HG03097 (cell line): ENCODE measurements around the gene DOCK9.
"Not testable (repeated sequence)": the region's sequence is repeated elsewhere in the genome, so short reads cannot be mapped to it uniquely, and the experiment has no call there.

Experiments
- ATAC-seq: cut with Tn5 transposase; IDR thresholded peaks from one replicate; pipeline ENCODE4 v1.9.1; 2021; ENCODE audit not compliant: unreplicated experiment, low FRiP score

DOCK9 gene

GRCh38 chr13:98781045-98781444 lies 196.8 kb downstream of the DOCK9 start:
- ATAC-seq = no peak

- no peak for ATAC-seq
Measured at GRCh38 chr13:98780451-98780850, 197.4 kb downstream of the DOCK9 start.

GRCh38 chr13:98779695-98780094 lies 198.2 kb downstream of the DOCK9 start:
- ATAC-seq = no peak

- no peak for ATAC-seq
Measured at GRCh38 chr13:98778749-98779148, 199.1 kb downstream of the DOCK9 start.

GRCh38 chr13:98776644-98777043 lies 201.2 kb downstream of the DOCK9 start:
- ATAC-seq = no peak

- no peak for ATAC-seq
Measured at GRCh38 chr13:98775844-98776598, 201.8 kb downstream of the DOCK9 start.

- no peak for ATAC-seq
Measured at GRCh38 chr13:98775386-98775785, 202.5 kb downstream of the DOCK9 start.

GRCh38 chr13:98774776-98775175 lies 203.1 kb downstream of the DOCK9 start:
- no peak for ATAC-seq

- no peak for ATAC-seq
Measured at GRCh38 chr13:98773921-98774320, 203.9 kb downstream of the DOCK9 start.

- ATAC-seq = no peak
Measured at GRCh38 chr13:98772794-98773452, 204.9 kb downstream of the DOCK9 start.

GRCh38 chr13:98771838-98772611 lies 205.8 kb downstream of the DOCK9 start:
- ATAC-seq = no peak

- ATAC-seq = no peak
Measured at GRCh38 chr13:98769736-98770135, 208.1 kb downstream of the DOCK9 start.

- no peak for ATAC-seq
Measured at GRCh38 chr13:98768522-98768921, 209.3 kb downstream of the DOCK9 start.

- ATAC-seq = no peak
Measured at GRCh38 chr13:98766697-98767096, 211.2 kb downstream of the DOCK9 start.

- ATAC-seq = no peak
Measured at GRCh38 chr13:98765996-98766519, 211.8 kb downstream of the DOCK9 start.

GRCh38 chr13:98761986-98762616 lies 215.8 kb downstream of the DOCK9 start:
- ATAC-seq = no peak

GRCh38 chr13:98761126-98761985 lies 216.5 kb downstream of the DOCK9 start:
- no peak for ATAC-seq

- no peak for ATAC-seq
Measured at GRCh38 chr13:98755729-98756128, 222.1 kb downstream of the DOCK9 start.

- ATAC-seq = no peak
Measured at GRCh38 chr13:98755116-98755515, 222.7 kb downstream of the DOCK9 start.

GRCh38 chr13:98754468-98754867 lies 223.4 kb downstream of the DOCK9 start:
- ATAC-seq = not testable (repeated sequence)
